GM19099 (cell line): ENCODE data around the gene WRAP53.

Experiments
- POLR2A ChIP-seq: IDR thresholded peaks from 3 replicates; pipeline ENCODE4 v1.6.1; 2011; ENCODE audit warnings: low read depth; ENCODE audit not compliant: insufficient read length; ENCODE audit errors: extremely low read depth

The WRAP53 gene

GRCh38 chr17:7687908-7688807 lies at the start of gene WRAP53:
TSS of gene WRAP53 (plus strand) at chr17:7688477. CDS start at chr17:7688649, 172 bp downstream.
- TF ChIP-seq POLR2A = peak; percentile 66

GRCh38 chr17:7640783-7641182 lies 47.5 kb upstream of the WRAP53 start:
- TF ChIP-seq POLR2A = no peak

- no peak for TF ChIP-seq POLR2A
These were observed 43.5 kb upstream of the WRAP53 start for GRCh38 chr17:7644775-7645174.

GRCh38 chr17:7646457-7646856 lies 41.8 kb upstream of the WRAP53 start:
- TF ChIP-seq POLR2A = no peak

GRCh38 chr17:7647018-7647417 lies 41.3 kb upstream of the WRAP53 start:
- TF ChIP-seq POLR2A = no peak

- TF ChIP-seq POLR2A = peak; percentile 20
These were observed 37.7 kb upstream of the WRAP53 start, which contains the start of gene ATP1B2 for GRCh38 chr17:7650509-7651096. TSS of gene ATP1B2 (plus strand) at chr17:7650926. CDS start at chr17:7651519, 593 bp downstream.

- TF ChIP-seq POLR2A = no peak
These were observed 37.1 kb upstream of the WRAP53 start for GRCh38 chr17:7651097-7651664.

GRCh38 chr17:7651665-7652387 lies 36.5 kb upstream of the WRAP53 start:
- no peak for TF ChIP-seq POLR2A

GRCh38 chr17:7652388-7653356 lies 35.6 kb upstream of the WRAP53 start:
- no peak for TF ChIP-seq POLR2A

- no peak for TF ChIP-seq POLR2A
These were observed 33.3 kb upstream of the WRAP53 start for GRCh38 chr17:7654832-7655540.

GRCh38 chr17:7655541-7655840 lies 32.8 kb upstream of the WRAP53 start:
- no peak for TF ChIP-seq POLR2A

GRCh38 chr17:7656958-7657609 lies 31.2 kb upstream of the WRAP53 start:
- no peak for TF ChIP-seq POLR2A

GRCh38 chr17:7667656-7668406 lies 20.4 kb upstream of the WRAP53 start:
- no peak for TF ChIP-seq POLR2A

- TF ChIP-seq POLR2A = no peak
These were observed 19.8 kb upstream of the WRAP53 start for GRCh38 chr17:7668482-7668881.
